Effector memory CD4-positive, alpha-beta T cell (primary cell): ENCODE measurements around the gene C10orf71.

Experiments
- DNase-seq, 3 donors: peaks; one replicate each; pipeline ENCODE4 v3.0.0-alpha.2; 2020
- H3K27ac ChIP-seq: 2 replicates; pipeline ENCODE4 v1.7.0; 2013; ENCODE audit warnings: mild to moderate bottlenecking, low read length, moderate library complexity; ENCODE audit not compliant: insufficient read depth, poor library complexity, severe bottlenecking
- H3K27me3 ChIP-seq: replicated peaks from 2 replicates; pipeline ENCODE4 v1.7.0; 2013; ENCODE audit warnings: mild to moderate bottlenecking, low read length; ENCODE audit not compliant: insufficient read depth, control insufficient read depth, poor library complexity, severe bottlenecking
- H3K36me3 ChIP-seq: 2 replicates; pipeline ENCODE4 v1.7.0; 2013; ENCODE audit warnings: mild to moderate bottlenecking, low read length, moderate library complexity; ENCODE audit not compliant: control insufficient read depth, insufficient read depth
- H3K4me1 ChIP-seq: 2 replicates; pipeline ENCODE4 v1.7.0; 2013; ENCODE audit warnings: low read length, mild to moderate bottlenecking; ENCODE audit not compliant: control insufficient read depth, insufficient read depth, poor library complexity, severe bottlenecking
- H3K4me3 ChIP-seq: 2 replicates; pipeline ENCODE4 v1.7.0; 2013; ENCODE audit warnings: low read length, low read depth, mild to moderate bottlenecking; ENCODE audit not compliant: insufficient read depth, poor library complexity, severe bottlenecking
- H3K9me3 ChIP-seq: 2 replicates; pipeline ENCODE4 v1.7.0; 2013; ENCODE audit warnings: mild to moderate bottlenecking, low read length, moderate library complexity; ENCODE audit not compliant: control insufficient read depth

C10orf71 gene

GRCh38 chr10:49312246-49312869 is 13.4 kb downstream of the C10orf71 start:
- Histone ChIP-seq H3K4me3 (no peak overlapping the region), H3K27ac (no peak overlapping the region), H3K36me3 (no peaks in the 10 kb centered on the region), H3K27me3 (no peaks in the 10 kb centered on the region), H3K9me3 (no peaks in the 10 kb centered on the region), H3K4me1 (peaks cover 7% of the 10 kb centered on the region)
- no peak for DNase-seq

GRCh38 chr10:49313501-49314070 is 14.6 kb downstream of the C10orf71 start:
- H3K36me3 ChIP-seq, result no peaks in the 10 kb centered on the region
- no peaks in the 10 kb centered on the region for H3K9me3 ChIP-seq
- H3K4me1 ChIP-seq, result peaks cover 7% of the 10 kb centered on the region
- H3K27ac ChIP-seq, result no peak overlapping the region
- DNase-seq, result no peak
- H3K27me3 ChIP-seq, result no peaks in the 10 kb centered on the region
- H3K4me3 ChIP-seq, result no peak overlapping the region

GRCh38 chr10:49314806-49315205 is 15.8 kb downstream of the C10orf71 start:
- no peaks in the 10 kb centered on the region for H3K9me3 ChIP-seq
- no peaks in the 10 kb centered on the region for H3K36me3 ChIP-seq
- DNase-seq, result no peak
- H3K27ac ChIP-seq, result no peak overlapping the region
- no peak overlapping the region for H3K4me3 ChIP-seq
- H3K4me1 ChIP-seq, result peaks cover 7% of the 10 kb centered on the region
- no peaks in the 10 kb centered on the region for H3K27me3 ChIP-seq

GRCh38 chr10:49318028-49318427 is 19.1 kb downstream of the C10orf71 start:
- H3K4me1 ChIP-seq, result no peaks in the 10 kb centered on the region
- no peaks in the 10 kb centered on the region for H3K36me3 ChIP-seq
- H3K27me3 ChIP-seq, result no peaks in the 10 kb centered on the region
- no peak overlapping the region for H3K27ac ChIP-seq
- DNase-seq, result no peak
- no peaks in the 10 kb centered on the region for H3K9me3 ChIP-seq
- H3K4me3 ChIP-seq, result no peak overlapping the region

- H3K9me3 ChIP-seq, result no peaks in the 10 kb centered on the region
- H3K4me1 ChIP-seq, result no peaks in the 10 kb centered on the region
- H3K4me3 ChIP-seq, result no peak overlapping the region
- H3K27me3 ChIP-seq, result no peaks in the 10 kb centered on the region
- no peak overlapping the region for H3K27ac ChIP-seq
- no peaks in the 10 kb centered on the region for H3K36me3 ChIP-seq
- DNase-seq, result no peak
Observed at GRCh38 chr10:49318755-49319154, 19.8 kb downstream of the C10orf71 start.

GRCh38 chr10:49319206-49319605 is 20.2 kb downstream of the C10orf71 start:
- Histone ChIP-seq H3K27me3 (no peaks in the 10 kb centered on the region), H3K4me3 (no peak overlapping the region), H3K4me1 (no peaks in the 10 kb centered on the region), H3K36me3 (no peaks in the 10 kb centered on the region), H3K27ac (no peak overlapping the region), H3K9me3 (no peaks in the 10 kb centered on the region)
- DNase-seq, result no peak

GRCh38 chr10:49320191-49320590 is 21.2 kb downstream of the C10orf71 start:
- Histone ChIP-seq H3K36me3 (no peaks in the 10 kb centered on the region), H3K27ac (no peak overlapping the region), H3K4me3 (no peak overlapping the region), H3K27me3 (no peaks in the 10 kb centered on the region), H3K4me1 (no peaks in the 10 kb centered on the region), H3K9me3 (no peaks in the 10 kb centered on the region)
- no peak for DNase-seq

- Histone ChIP-seq H3K27me3 (no peaks in the 10 kb centered on the region), H3K27ac (no peak overlapping the region), H3K36me3 (no peaks in the 10 kb centered on the region), H3K4me1 (no peaks in the 10 kb centered on the region), H3K4me3 (no peak overlapping the region), H3K9me3 (no peaks in the 10 kb centered on the region)
- DNase-seq, result no peak
Observed at GRCh38 chr10:49321021-49321420, 22.1 kb downstream of the C10orf71 start.

GRCh38 chr10:49322371-49323170 is 23.6 kb downstream of the C10orf71 start:
- no peaks in the 10 kb centered on the region for H3K36me3 ChIP-seq
- DNase-seq, result no peak
- no peak overlapping the region for H3K4me3 ChIP-seq
- H3K27ac ChIP-seq, result no peak overlapping the region
- H3K27me3 ChIP-seq, result no peaks in the 10 kb centered on the region
- no peaks in the 10 kb centered on the region for H3K4me1 ChIP-seq
- H3K9me3 ChIP-seq, result no peaks in the 10 kb centered on the region
